ENCODE results near the gene ZDHHC17. TPM values are rescaled to one million over a fixed set of nuclear protein-coding genes. Genes with fewer than 3 reads are reported as not detected.

ZDHHC17 gene
- total and polyA plus RNA-seq, 11 donors = 9.4 to 29.6 (median 18.0) TPM

DNA sequence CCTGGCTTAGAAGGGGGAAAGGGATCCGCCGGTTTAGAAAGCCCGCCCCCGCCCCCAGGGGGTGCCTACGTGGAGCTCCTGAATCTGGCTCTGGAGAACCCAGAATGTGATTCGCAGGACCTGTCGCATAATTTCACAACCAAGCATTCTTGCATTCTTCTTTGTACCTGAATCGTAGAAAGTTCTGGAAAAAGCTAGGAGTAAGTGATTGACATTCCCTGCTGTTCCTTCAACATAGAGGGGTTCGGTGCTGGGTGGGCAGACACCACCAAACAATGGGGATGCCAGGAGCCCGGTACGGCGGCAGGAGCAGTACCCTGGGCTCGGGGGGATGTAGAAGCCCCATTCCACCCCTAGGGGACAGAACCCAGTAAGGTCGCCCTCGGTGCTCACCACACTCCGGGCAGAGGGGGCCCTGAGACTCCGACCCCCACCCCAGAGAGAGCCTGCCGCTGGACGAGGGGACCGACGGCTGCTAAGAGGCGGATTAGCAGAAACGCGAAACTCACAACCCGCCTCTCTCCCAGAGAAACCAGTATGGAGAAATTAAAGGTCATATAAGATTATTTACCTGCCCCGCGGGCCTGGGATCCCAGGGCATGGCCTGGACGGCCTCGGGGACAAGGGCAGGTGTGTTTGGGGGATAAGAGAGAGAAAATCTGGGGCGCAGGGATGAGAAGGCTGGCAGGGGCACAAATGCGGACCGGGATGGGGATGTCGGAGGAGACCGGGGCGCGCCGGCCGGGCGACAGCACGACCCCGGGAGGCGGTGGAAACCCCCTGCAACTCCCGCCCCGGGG, 114.4 kb downstream of the ZDHHC17 start:
- H3K27ac ChIP-seq = peak overlapping the region; percentile 48 to 94 (median 90)
- H3K4me3 ChIP-seq = peak overlapping the region; percentile 57 to 92 (median 70)
- intact Hi-C loops (cut with DNase I) = loop anchor here in 1 of 10 donors (2.0 to 5.0 kb wide), 2 partner anchors 113 to 134 kb away; partner anchors contain the start of gene ZDHHC17
- H3K4me1 ChIP-seq = peaks cover 0 to 34% (median 15%) of the 10 kb centered on the region in 12 donors
- H3K9me3 ChIP-seq = peaks cover 0 to 10% (median under 1%) of the 10 kb centered on the region in 12 donors
- H3K36me3 ChIP-seq = no peaks in the 10 kb centered on the region
- peaks cover 0 to 21% (median 0%) of the 10 kb centered on the region in 9 donors for H3K27me3 ChIP-seq
- TF ChIP-seq, protein P1, sequence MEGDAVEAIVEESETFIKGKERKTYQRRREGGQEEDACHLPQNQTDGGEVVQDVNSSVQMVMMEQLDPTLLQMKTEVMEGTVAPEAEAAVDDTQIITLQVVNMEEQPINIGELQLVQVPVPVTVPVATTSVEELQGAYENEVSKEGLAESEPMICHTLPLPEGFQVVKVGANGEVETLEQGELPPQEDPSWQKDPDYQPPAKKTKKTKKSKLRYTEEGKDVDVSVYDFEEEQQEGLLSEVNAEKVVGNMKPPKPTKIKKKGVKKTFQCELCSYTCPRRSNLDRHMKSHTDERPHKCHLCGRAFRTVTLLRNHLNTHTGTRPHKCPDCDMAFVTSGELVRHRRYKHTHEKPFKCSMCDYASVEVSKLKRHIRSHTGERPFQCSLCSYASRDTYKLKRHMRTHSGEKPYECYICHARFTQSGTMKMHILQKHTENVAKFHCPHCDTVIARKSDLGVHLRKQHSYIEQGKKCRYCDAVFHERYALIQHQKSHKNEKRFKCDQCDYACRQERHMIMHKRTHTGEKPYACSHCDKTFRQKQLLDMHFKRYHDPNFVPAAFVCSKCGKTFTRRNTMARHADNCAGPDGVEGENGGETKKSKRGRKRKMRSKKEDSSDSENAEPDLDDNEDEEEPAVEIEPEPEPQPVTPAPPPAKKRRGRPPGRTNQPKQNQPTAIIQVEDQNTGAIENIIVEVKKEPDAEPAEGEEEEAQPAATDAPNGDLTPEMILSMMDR (IDR thresholded peaks at IDR 0.05) = peak in 3 of 12 donors; percentile 15 to 23 (median 19)
- TF ChIP-seq POLR2A (IDR thresholded peaks at IDR 0.05) = no peak
- ATAC-seq (peak in 3 of 4 donors; percentile 2 to 14 (median 4)), DNase-seq (peak in 2 of 5 donors; percentile 13 to 33)
- WGBS, 4 donors = 1 to 3% (median 1%) methylated on average over 29 to 44 of the region's 44 CpGs

DNA sequence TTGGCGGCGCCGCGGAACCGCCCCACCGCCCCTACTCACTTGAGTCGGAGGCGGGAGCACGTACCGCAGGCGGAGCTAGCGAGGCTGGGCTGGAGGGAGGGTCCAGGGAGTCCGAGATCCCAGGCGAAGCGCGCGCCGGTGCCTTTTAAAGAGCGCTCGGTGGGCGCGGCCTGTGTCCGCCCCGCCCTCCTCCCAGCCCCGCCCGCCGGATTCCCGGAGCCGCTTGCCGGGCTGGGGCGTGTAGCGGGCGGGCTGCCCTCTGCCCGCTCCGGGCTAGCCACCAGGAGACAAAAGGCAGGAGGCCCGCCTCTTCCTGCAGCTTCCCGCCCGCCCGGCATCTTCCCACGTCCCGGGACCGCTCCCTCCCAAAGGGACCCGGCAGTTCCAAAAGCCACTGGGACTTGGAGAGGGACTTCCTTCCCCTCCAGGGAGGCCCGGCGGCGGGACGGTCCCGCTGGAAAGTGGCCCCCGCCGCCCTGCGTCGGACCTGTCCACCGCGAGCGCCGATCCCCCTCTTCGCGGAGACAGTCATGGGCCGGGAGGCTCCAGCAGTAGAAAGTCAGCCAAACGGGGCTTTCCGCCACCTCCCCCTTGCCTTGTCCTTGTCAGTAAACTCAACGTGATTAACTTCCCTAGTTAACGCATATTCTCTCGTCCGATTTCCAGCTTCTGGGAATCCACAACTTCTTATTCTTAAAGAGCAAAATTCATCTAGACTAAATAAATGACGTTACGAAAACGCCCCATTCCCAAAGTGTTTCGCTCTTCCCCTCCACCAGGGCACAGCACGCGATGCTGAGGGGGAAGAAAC, 115.2 kb downstream of the ZDHHC17 start, which contains the start of gene CSRP2:
CSRP2 (minus strand) TSS at position 121 of the 811 bp plus-strand sequence. CDS start 12,759 bp downstream, outside the sequence.
- peak; percentile 90 to 94 (median 93) for DNase-seq
- peak within 1 kb of the TSS; percentile 48 to 94 (median 90) for H3K27ac ChIP-seq
- H3K4me3 ChIP-seq = peak within 1 kb of the TSS; percentile 57 to 92 (median 70)
- peaks cover 0 to 15% (median 3%) of the 10 kb centered on the region in 12 donors for H3K9me3 ChIP-seq
- TF ChIP-seq, protein P1 (IDR thresholded peaks at IDR 0.05) = peak in 6 of 12 donors; percentile 11 to 35 (median 30)
- peak in 1 of 2 donors; percentile 96 for TF ChIP-seq POLR2A (IDR thresholded peaks at IDR 0.05)
- intact Hi-C loops (cut with DNase I) = loop anchor here in 2 of 10 donors (1.0 to 5.0 kb wide), 3 partner anchors 114 to 133 kb away; partner anchors contain the start of gene ZDHHC17 (in 2 of the 2)
- peaks cover 0 to 34% (median 14%) of the 10 kb centered on the region in 12 donors for H3K4me1 ChIP-seq
- peak; percentile 92 to 97 (median 96) for ATAC-seq
- H3K27me3 ChIP-seq = peaks cover 0 to 21% (median 0%) of the 10 kb centered on the region in 9 donors
- 1% methylated on average over 20 to 71 of the region's 71 CpGs for WGBS, 4 donors
- no peaks in the 10 kb centered on the region for H3K36me3 ChIP-seq

DNA sequence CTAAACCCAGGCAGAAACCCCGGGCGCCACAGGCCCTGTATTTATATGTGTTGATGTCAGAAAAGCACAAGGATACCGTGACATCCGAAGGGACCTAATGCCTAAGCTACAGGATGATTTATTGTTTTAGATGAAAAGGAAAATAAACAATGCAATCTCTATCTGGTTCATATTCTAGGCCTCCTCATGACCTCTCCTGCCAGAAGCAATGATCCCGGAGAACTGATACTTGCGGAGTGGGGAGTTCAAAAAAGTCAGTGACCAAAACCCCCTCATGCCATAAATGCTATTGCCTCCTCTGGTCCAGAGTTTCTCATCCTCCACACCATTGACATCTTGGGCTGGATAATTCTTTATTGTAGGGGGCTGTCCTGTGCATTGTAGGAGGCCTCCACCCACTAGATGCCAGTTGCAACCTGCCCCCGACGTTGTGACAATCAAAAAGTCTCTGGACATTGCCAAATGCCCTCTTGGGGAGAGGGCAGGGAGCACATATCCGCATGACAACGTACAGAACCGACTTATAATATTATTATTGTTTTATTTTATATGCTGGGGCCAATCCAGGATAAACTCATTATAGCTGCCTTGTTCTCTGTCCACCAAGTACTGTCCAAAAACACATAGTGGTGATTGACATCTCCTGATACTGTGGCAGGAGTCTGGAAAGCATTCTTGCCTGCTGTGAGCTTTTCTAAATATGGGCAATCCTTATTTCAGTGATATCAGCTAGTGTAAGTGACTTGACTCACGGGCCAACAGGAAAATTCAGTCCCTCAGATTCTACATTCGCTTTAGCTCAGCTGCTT, 116.0 kb downstream of the ZDHHC17 start:
- no peak for ATAC-seq
- intact Hi-C loops (cut with DNase I) = loop anchor here in 2 of 10 donors (1.0 to 5.0 kb wide), 4 partner anchors 115 to 263 kb away; partner anchors contain the start of gene ZDHHC17 (in 2 of the 2)

More for the DNA sequence above, 116.0 kb downstream of the ZDHHC17 start:
- peak overlapping the region; percentile 48 to 94 (median 90) for H3K27ac ChIP-seq
- peak in 1 of 5 donors; percentile 43 for DNase-seq
- H3K4me1 ChIP-seq = peaks cover 0 to 36% (median 12%) of the 10 kb centered on the region in 12 donors
- peak overlapping the region; percentile 57 to 92 (median 70) for H3K4me3 ChIP-seq
- peaks cover 0 to 21% (median 0%) of the 10 kb centered on the region in 9 donors for H3K27me3 ChIP-seq
- TF ChIP-seq, protein P1 (IDR thresholded peaks at IDR 0.05) = no peak
- TF ChIP-seq POLR2A (IDR thresholded peaks at IDR 0.05) = no peak
- H3K36me3 ChIP-seq = no peaks in the 10 kb centered on the region
- 33 to 48% (median 40%) methylated on average over 13 of the region's 13 CpGs for WGBS, 4 donors
- H3K9me3 ChIP-seq = peaks cover 0 to 15% (median 3%) of the 10 kb centered on the region in 12 donors
